ENCODE measurements around the gene MRNIP. TPM values are rescaled to one million over a fixed set of nuclear protein-coding genes. Genes with fewer than 3 reads are reported as not detected.

Gene MRNIP
- total RNA-seq, 1 experiment from 2014 or later: 33.6 TPM

GRCh38 chr5:179882338-179882737, 23.7 kb upstream of the MRNIP start:
- no peak overlapping the region for H3K4me2 ChIP-seq (ENCODE audit: low read depth, low read length, poor library complexity, severe bottlenecking)
- H3K9me2 ChIP-seq (replicated peaks; ENCODE audit: insufficient read depth, low read length): no peaks in the 10 kb centered on the region
- H3K27me3 ChIP-seq (ENCODE audit: low read length): no peaks in the 10 kb centered on the region
- H3K79me2 ChIP-seq (ENCODE audit: low read length): no peaks in the 10 kb centered on the region
- peaks cover 35% of the 10 kb centered on the region for H3K36me3 ChIP-seq (ENCODE audit: insufficient read depth, low read length)
- DNase-seq: no peak
- no peak overlapping the region for H3K27ac ChIP-seq (ENCODE audit: low read length)
- H3K4me1 ChIP-seq (ENCODE audit: low read length): no peaks in the 10 kb centered on the region
- no peaks in the 10 kb centered on the region for H4K20me1 ChIP-seq (ENCODE audit: insufficient read depth, low read depth, low read length)
- H2AFZ ChIP-seq (ENCODE audit: low read length): no peak overlapping the region
- H3K9ac ChIP-seq (ENCODE audit: low read length): no peak overlapping the region
- H3K9me3 ChIP-seq (ENCODE audit: low read length): no peaks in the 10 kb centered on the region
- H3K4me3 ChIP-seq (ENCODE audit: low read length): no peak overlapping the region

GRCh38 chr5:179880848-179881590, 22.4 kb upstream of the MRNIP start:
- Histone ChIP-seq H3K4me2 (ENCODE audit: low read depth, low read length, poor library complexity, severe bottlenecking) (no peak overlapping the region), H3K4me1 (ENCODE audit: low read length) (no peaks in the 10 kb centered on the region), H3K4me3 (ENCODE audit: low read length) (no peak overlapping the region), H3K36me3 (ENCODE audit: insufficient read depth, low read length) (peaks cover 24% of the 10 kb centered on the region), H3K27me3 (ENCODE audit: low read length) (no peaks in the 10 kb centered on the region), H3K27ac (ENCODE audit: low read length) (no peak overlapping the region), H3K9me3 (ENCODE audit: low read length) (no peaks in the 10 kb centered on the region), H4K20me1 (ENCODE audit: insufficient read depth, low read depth, low read length) (no peaks in the 10 kb centered on the region), H2AFZ (ENCODE audit: low read length) (no peak overlapping the region), H3K79me2 (ENCODE audit: low read length) (no peaks in the 10 kb centered on the region), H3K9ac (ENCODE audit: low read length) (no peak overlapping the region), H3K9me2 (replicated peaks; ENCODE audit: insufficient read depth, low read length) (no peaks in the 10 kb centered on the region)
- DNase-seq: no peak

GRCh38 chr5:179880066-179880650, 21.5 kb upstream of the MRNIP start:
- DNase-seq: no peak
- Histone ChIP-seq H3K9me3 (ENCODE audit: low read length) (no peaks in the 10 kb centered on the region), H3K36me3 (ENCODE audit: insufficient read depth, low read length) (peaks cover 23% of the 10 kb centered on the region), H3K27me3 (ENCODE audit: low read length) (no peaks in the 10 kb centered on the region), H3K4me1 (ENCODE audit: low read length) (no peaks in the 10 kb centered on the region), H3K4me3 (ENCODE audit: low read length) (no peak overlapping the region), H2AFZ (ENCODE audit: low read length) (no peak overlapping the region), H4K20me1 (ENCODE audit: insufficient read depth, low read depth, low read length) (no peaks in the 10 kb centered on the region), H3K27ac (ENCODE audit: low read length) (no peak overlapping the region), H3K9me2 (replicated peaks; ENCODE audit: insufficient read depth, low read length) (no peaks in the 10 kb centered on the region), H3K9ac (ENCODE audit: low read length) (no peak overlapping the region), H3K79me2 (ENCODE audit: low read length) (no peaks in the 10 kb centered on the region), H3K4me2 (ENCODE audit: low read depth, low read length, poor library complexity, severe bottlenecking) (no peak overlapping the region)

GRCh38 chr5:179879690-179880010, 21.0 kb upstream of the MRNIP start:
- H4K20me1 ChIP-seq (ENCODE audit: insufficient read depth, low read depth, low read length): no peaks in the 10 kb centered on the region
- no peak overlapping the region for H3K9ac ChIP-seq (ENCODE audit: low read length)
- no peak for DNase-seq
- H3K27ac ChIP-seq (ENCODE audit: low read length): no peak overlapping the region
- H3K27me3 ChIP-seq (ENCODE audit: low read length): no peaks in the 10 kb centered on the region
- H3K9me3 ChIP-seq (ENCODE audit: low read length): no peaks in the 10 kb centered on the region
- no peak overlapping the region for H3K4me2 ChIP-seq (ENCODE audit: low read depth, low read length, poor library complexity, severe bottlenecking)
- no peaks in the 10 kb centered on the region for H3K9me2 ChIP-seq (replicated peaks; ENCODE audit: insufficient read depth, low read length)
- H3K79me2 ChIP-seq (ENCODE audit: low read length): no peaks in the 10 kb centered on the region
- no peak overlapping the region for H2AFZ ChIP-seq (ENCODE audit: low read length)
- no peaks in the 10 kb centered on the region for H3K4me1 ChIP-seq (ENCODE audit: low read length)
- peaks cover 19% of the 10 kb centered on the region for H3K36me3 ChIP-seq (ENCODE audit: insufficient read depth, low read length)
- H3K4me3 ChIP-seq (ENCODE audit: low read length): no peak overlapping the region

- Histone ChIP-seq H3K4me1 (ENCODE audit: low read length) (no peaks in the 10 kb centered on the region), H3K27ac (ENCODE audit: low read length) (no peak overlapping the region), H3K4me2 (ENCODE audit: low read depth, low read length, poor library complexity, severe bottlenecking) (no peak overlapping the region), H3K79me2 (ENCODE audit: low read length) (no peaks in the 10 kb centered on the region), H3K9ac (ENCODE audit: low read length) (no peak overlapping the region), H3K9me2 (replicated peaks; ENCODE audit: insufficient read depth, low read length) (no peaks in the 10 kb centered on the region), H3K9me3 (ENCODE audit: low read length) (no peaks in the 10 kb centered on the region), H3K4me3 (ENCODE audit: low read length) (no peak overlapping the region), H4K20me1 (ENCODE audit: insufficient read depth, low read depth, low read length) (no peaks in the 10 kb centered on the region), H2AFZ (ENCODE audit: low read length) (no peak overlapping the region), H3K27me3 (ENCODE audit: low read length) (no peaks in the 10 kb centered on the region), H3K36me3 (ENCODE audit: insufficient read depth, low read length) (peaks cover 14% of the 10 kb centered on the region)
- DNase-seq: no peak
These were observed 20.5 kb upstream of the MRNIP start for GRCh38 chr5:179879003-179879689.

GRCh38 chr5:179878222-179879002, 19.8 kb upstream of the MRNIP start:
- no peaks in the 10 kb centered on the region for H3K9me3 ChIP-seq (ENCODE audit: low read length)
- no peaks in the 10 kb centered on the region for H3K27me3 ChIP-seq (ENCODE audit: low read length)
- H3K9me2 ChIP-seq (replicated peaks; ENCODE audit: insufficient read depth, low read length): no peaks in the 10 kb centered on the region
- no peaks in the 10 kb centered on the region for H3K79me2 ChIP-seq (ENCODE audit: low read length)
- H3K27ac ChIP-seq (ENCODE audit: low read length): no peak overlapping the region
- H3K36me3 ChIP-seq (ENCODE audit: insufficient read depth, low read length): peaks cover 11% of the 10 kb centered on the region
- no peaks in the 10 kb centered on the region for H3K4me1 ChIP-seq (ENCODE audit: low read length)
- no peak overlapping the region for H2AFZ ChIP-seq (ENCODE audit: low read length)
- no peak overlapping the region for H3K4me3 ChIP-seq (ENCODE audit: low read length)
- no peak for DNase-seq
- H4K20me1 ChIP-seq (ENCODE audit: insufficient read depth, low read depth, low read length): no peaks in the 10 kb centered on the region
- H3K9ac ChIP-seq (ENCODE audit: low read length): no peak overlapping the region
- H3K4me2 ChIP-seq (ENCODE audit: low read depth, low read length, poor library complexity, severe bottlenecking): no peak overlapping the region

GRCh38 chr5:179876610-179876952, 18.0 kb upstream of the MRNIP start:
- Histone ChIP-seq H3K4me2 (ENCODE audit: low read depth, low read length, poor library complexity, severe bottlenecking) (no peak overlapping the region), H3K9ac (ENCODE audit: low read length) (no peak overlapping the region), H3K79me2 (ENCODE audit: low read length) (no peaks in the 10 kb centered on the region), H3K27ac (ENCODE audit: low read length) (no peak overlapping the region), H3K9me3 (ENCODE audit: low read length) (no peaks in the 10 kb centered on the region), H3K36me3 (ENCODE audit: insufficient read depth, low read length) (peaks cover 8% of the 10 kb centered on the region), H3K27me3 (ENCODE audit: low read length) (no peaks in the 10 kb centered on the region), H3K4me3 (ENCODE audit: low read length) (no peak overlapping the region), H3K4me1 (ENCODE audit: low read length) (no peaks in the 10 kb centered on the region), H2AFZ (ENCODE audit: low read length) (no peak overlapping the region), H3K9me2 (replicated peaks; ENCODE audit: insufficient read depth, low read length) (no peaks in the 10 kb centered on the region), H4K20me1 (ENCODE audit: insufficient read depth, low read depth, low read length) (no peaks in the 10 kb centered on the region)
- DNase-seq: no peak
